GM12878 (cell line): Measurements from ENCODE around the gene TUT1. TPM values are rescaled to one million over a fixed set of nuclear protein-coding genes. Genes with fewer than 3 reads are reported as not detected.
A peak's percentile ranks its signal among the peaks of the same experiment; 100 is the strongest.

Experiments
- ASH2L ChIP-seq: fragments of 300-600, 200-600 bp; sonication (generic); IDR thresholded peaks from 2 replicates; pipeline ENCODE4 v1.6.1; 2017; ENCODE audit warnings: low read depth, mild to moderate bottlenecking, borderline replicate concordance
- BCL11A ChIP-seq: IDR thresholded peaks from 2 replicates; pipeline ENCODE4 v1.6.1; 2011; ENCODE audit warnings: low read depth, low read length
- HDAC6 ChIP-seq: fragments of 200-600 bp; sonication (generic); IDR thresholded peaks from one replicate; pipeline ENCODE4 v1.8.0; 2017; ENCODE audit warnings: antibody characterized with exemption; ENCODE audit not compliant: unreplicated experiment
- JUNB ChIP-seq: IDR thresholded peaks from 2 replicates; pipeline ENCODE4 v1.6.1; 2016; ENCODE audit warnings: antibody characterized with exemption, mild to moderate bottlenecking
- KAT2A ChIP-seq: conservative IDR thresholded peaks from 2 replicates; pipeline ENCODE4 v1.6.1; 2011; ENCODE audit warnings: low read depth, low read length; ENCODE audit not compliant: control insufficient read depth
- MLLT1 ChIP-seq: fragments of 450-650 bp; IDR thresholded peaks from 2 replicates; pipeline ENCODE4 v1.6.1; 2016; ENCODE audit warnings: mild to moderate bottlenecking
- MXI1 ChIP-seq: fragments of 150-350 bp; IDR thresholded peaks from 2 replicates; pipeline ENCODE4 v1.6.1; 2011; ENCODE audit warnings: low read depth, mild to moderate bottlenecking, inconsistent platforms, low read length, improper control_type of control experiment
- NFIC ChIP-seq: IDR thresholded peaks from 2 replicates; pipeline ENCODE4 v1.6.1; 2012; ENCODE audit warnings: low read depth, mild to moderate bottlenecking, inconsistent platforms, low read length, moderate library complexity
- POLR2AphosphoS2 ChIP-seq: IDR thresholded peaks from 2 replicates; pipeline ENCODE4 v1.6.1; 2011; ENCODE audit warnings: low read depth, mild to moderate bottlenecking, low read length, improper control_type of control experiment, moderate library complexity
- POLR2AphosphoS5 ChIP-seq: IDR thresholded peaks from 2 replicates; pipeline ENCODE4 v1.6.1; 2011; ENCODE audit warnings: mild to moderate bottlenecking, low read length, inconsistent platforms
- SMC3 ChIP-seq: IDR thresholded peaks from 2 replicates; pipeline ENCODE4 v1.6.1; 2011; ENCODE audit warnings: low read length, improper control_type of control experiment, borderline replicate concordance
- SREBF2 ChIP-seq: IDR thresholded peaks from 2 replicates; pipeline ENCODE4 v1.6.1; 2012; ENCODE audit warnings: mild to moderate bottlenecking, low read length
- STAT1 ChIP-seq: fragments of 450-650 bp; conservative IDR thresholded peaks from 2 replicates; pipeline ENCODE4 v1.6.1; 2014; ENCODE audit warnings: antibody characterized with exemption, mild to moderate bottlenecking
- TCF12 ChIP-seq: IDR thresholded peaks from 2 replicates; pipeline ENCODE4 v1.6.1; 2011; ENCODE audit warnings: low read depth, mild to moderate bottlenecking, low read length
- YY1 ChIP-seq: IDR thresholded peaks from 2 replicates; pipeline ENCODE4 v1.6.1; 2011; ENCODE audit warnings: low read depth, mild to moderate bottlenecking, low read length
- ZBED1 ChIP-seq: IDR thresholded peaks from 2 replicates; pipeline ENCODE4 v1.6.1; 2016; ENCODE audit warnings: borderline replicate concordance
- ZBTB11 ChIP-seq: fragments of 450-650 bp; formaldehyde crosslinking; IDR thresholded peaks from 2 replicates; pipeline ENCODE4 v1.5.0; 2022; ENCODE audit warnings: mild to moderate bottlenecking, missing genetic modification characterization
- ZBTB33 ChIP-seq: fragments of 450-650 bp; IDR thresholded peaks from 2 replicates; pipeline ENCODE4 v1.6.1; 2017; ENCODE audit warnings: mild to moderate bottlenecking
- ZBTB40 ChIP-seq: fragments of 450-650 bp; IDR thresholded peaks from 2 replicates; pipeline ENCODE4 v1.6.1; 2016; ENCODE audit warnings: mild to moderate bottlenecking, moderate library complexity, borderline replicate concordance
- polyA plus RNA-seq, 11 experiments: library from polyadenylated mRNA; depleted of rRNA in 4 of 11; unstranded in 6 of 11; stranded (reverse) in 5 of 11; fragments of >200 nt; fragmentation: Nextera tagmentation in 4 of 11; fragmentation: Illumina TruSeq in 1 of 11; extraction: Ambion mirVana in 4 of 11; extraction: Trizol in 1 of 11; gene quantifications; 1 replicate in 1 of 11; 2 replicates in 10 of 11; pipeline versions ENCODE4 v1.2.1 to v1.2.3, GENCODE V29; 2011 to 2016; ENCODE audit warnings: inconsistent platforms in 2 of 11, missing spikeins in 2 of 11, low read depth in 1 of 11
- total RNA-seq, 4 experiments: library from RNA; depleted of rRNA in 3 of 4; stranded (reverse); fragments of >200 nt in 3 of 4; fragmentation: Illumina TruSeq in 1 of 4; extraction: Trizol in 1 of 4; gene quantifications; 2 replicates each; pipeline versions ENCODE4 v1.2.1 to v1.2.3, GENCODE V29; 2013 to 2021

Gene TUT1
- total and polyA plus RNA-seq, 10 of the 15 experiments (the other 5 are each of a cell fraction or from before 2014, with no cell fraction given): 1.1 to 29.9 (median 16.2) TPM

- TF ChIP-seq STAT1: 0 out of 2 replicates have a peak, but pooled peaks have one; percentile 30
- no peak for TF ChIP-seq HDAC6
- no peak for TF ChIP-seq KAT2A
- TF ChIP-seq TCF12: no peak; the same call in 1 of the 2 replicates
- peak; percentile 47 for TF ChIP-seq YY1
- peak; percentile 72 for TF ChIP-seq JUNB
- TF ChIP-seq ASH2L: no peak
- no peak for TF ChIP-seq SREBF2
- TF ChIP-seq MLLT1: peak; percentile 82
- no peak for TF ChIP-seq POLR2AphosphoS2
- TF ChIP-seq ZBTB11: peak; percentile 51
- TF ChIP-seq ZBTB40: peak; percentile 79
- TF ChIP-seq SMC3: peak; percentile 1; the same call in 1 of the 2 replicates
- TF ChIP-seq ZBED1: no peak; the same call in 1 of the 2 replicates
- TF ChIP-seq BCL11A: no peak
- TF ChIP-seq NFIC: 0 out of 2 replicates have a peak, but pooled peaks have one; percentile 71
- peak; percentile 45 for TF ChIP-seq MXI1
- TF ChIP-seq POLR2AphosphoS5: no peak
- no peak for TF ChIP-seq ZBTB33
Observed at GRCh38 chr11:62540804-62541701, 50.3 kb downstream of the TUT1 start (continued).
